ENCODE results near the gene FBXW7.

FBXW7 gene

GRCh38 chr4:152342293-152342692 lies 193.6 kb downstream of the FBXW7 start:
- no peaks in the 10 kb centered on the region for H3K9me3 ChIP-seq
- DNase-seq, result no peak
- intact Hi-C loops (cut with DNase I; ENCODE audit: low total_unique reads), result no loop called here
- no peaks in the 10 kb centered on the region for H3K27me3 ChIP-seq
- H3K27ac ChIP-seq, result no peak overlapping the region
- no peaks in the 10 kb centered on the region for H3K4me1 ChIP-seq
- H3K4me3 ChIP-seq, result no peak overlapping the region
- peaks cover 8 to 13% (median 11%) of the 10 kb centered on the region in 3 donors for H3K36me3 ChIP-seq
- TF ChIP-seq, protein P1, sequence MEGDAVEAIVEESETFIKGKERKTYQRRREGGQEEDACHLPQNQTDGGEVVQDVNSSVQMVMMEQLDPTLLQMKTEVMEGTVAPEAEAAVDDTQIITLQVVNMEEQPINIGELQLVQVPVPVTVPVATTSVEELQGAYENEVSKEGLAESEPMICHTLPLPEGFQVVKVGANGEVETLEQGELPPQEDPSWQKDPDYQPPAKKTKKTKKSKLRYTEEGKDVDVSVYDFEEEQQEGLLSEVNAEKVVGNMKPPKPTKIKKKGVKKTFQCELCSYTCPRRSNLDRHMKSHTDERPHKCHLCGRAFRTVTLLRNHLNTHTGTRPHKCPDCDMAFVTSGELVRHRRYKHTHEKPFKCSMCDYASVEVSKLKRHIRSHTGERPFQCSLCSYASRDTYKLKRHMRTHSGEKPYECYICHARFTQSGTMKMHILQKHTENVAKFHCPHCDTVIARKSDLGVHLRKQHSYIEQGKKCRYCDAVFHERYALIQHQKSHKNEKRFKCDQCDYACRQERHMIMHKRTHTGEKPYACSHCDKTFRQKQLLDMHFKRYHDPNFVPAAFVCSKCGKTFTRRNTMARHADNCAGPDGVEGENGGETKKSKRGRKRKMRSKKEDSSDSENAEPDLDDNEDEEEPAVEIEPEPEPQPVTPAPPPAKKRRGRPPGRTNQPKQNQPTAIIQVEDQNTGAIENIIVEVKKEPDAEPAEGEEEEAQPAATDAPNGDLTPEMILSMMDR (IDR thresholded peaks at IDR 0.05), result no peak

DNA sequence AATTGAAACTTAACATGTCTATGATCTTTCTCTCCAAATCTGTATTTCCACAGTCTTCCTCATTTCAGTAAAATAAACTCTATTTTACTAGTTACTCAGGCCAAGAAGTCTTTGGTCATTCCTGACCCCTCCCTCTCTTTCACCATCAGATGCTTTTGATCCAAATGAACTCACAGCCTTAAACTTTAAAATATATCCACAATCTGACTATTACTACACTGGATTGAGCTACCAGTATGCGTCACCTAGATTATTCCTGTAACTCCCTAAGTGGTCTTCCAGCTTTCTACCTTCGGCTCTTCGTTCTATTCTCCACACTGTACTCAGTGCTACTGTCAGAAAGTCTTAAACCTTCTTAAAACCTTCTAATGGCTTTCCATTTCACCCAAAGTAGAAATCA lies 195.1 kb downstream of the FBXW7 start:
- intact Hi-C loops (cut with DNase I; ENCODE audit: low total_unique reads), result no loop called here
- Histone ChIP-seq H3K4me1 (peaks cover 0 to 5% (median 0%) of the 10 kb centered on the region in 4 donors), H3K36me3 (peaks cover 0 to 5% (median 3%) of the 10 kb centered on the region in 3 donors), H3K4me3 (no peak overlapping the region), H3K9me3 (no peaks in the 10 kb centered on the region), H3K27me3 (no peaks in the 10 kb centered on the region), H3K27ac (no peak overlapping the region)
- DNase-seq, result no peak
- TF ChIP-seq, protein P1 (IDR thresholded peaks at IDR 0.05), result no peak

GRCh38 chr4:152339576-152339975 lies 196.3 kb downstream of the FBXW7 start:
- no peaks in the 10 kb centered on the region for H3K36me3 ChIP-seq
- no peaks in the 10 kb centered on the region for H3K27me3 ChIP-seq
- no peaks in the 10 kb centered on the region for H3K9me3 ChIP-seq
- TF ChIP-seq, protein P1 (IDR thresholded peaks at IDR 0.05), result no peak
- H3K27ac ChIP-seq, result no peak overlapping the region
- no peak overlapping the region for H3K4me3 ChIP-seq
- intact Hi-C loops (cut with DNase I; ENCODE audit: low total_unique reads), result no loop called here
- no peak for DNase-seq
- H3K4me1 ChIP-seq, result peaks cover 0 to 5% (median 0%) of the 10 kb centered on the region in 4 donors

DNA sequence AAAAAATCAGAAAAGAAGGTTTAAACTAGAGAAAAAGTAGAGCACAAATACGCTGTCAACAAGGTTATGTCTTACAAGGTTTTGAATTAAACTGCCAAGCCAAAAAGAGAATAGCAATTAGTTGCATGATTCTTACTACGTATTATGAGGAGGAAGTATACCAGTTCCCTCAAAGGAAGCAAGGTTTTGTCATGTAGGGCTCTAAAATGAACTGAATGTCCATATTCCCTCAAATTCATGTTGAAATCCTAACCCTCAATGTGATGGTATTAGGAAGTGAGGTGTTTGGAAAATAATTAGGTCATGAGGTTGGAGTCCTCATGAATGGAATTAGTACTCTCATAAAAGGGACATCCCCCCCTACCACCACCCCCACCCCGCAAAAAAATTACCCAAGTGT lies 201.0 kb downstream of the FBXW7 start:
- no peaks in the 10 kb centered on the region for H3K9me3 ChIP-seq
- no peak for DNase-seq
- TF ChIP-seq, protein P1 (IDR thresholded peaks at IDR 0.05), result no peak
- intact Hi-C loops (cut with DNase I; ENCODE audit: low total_unique reads), result no loop called here
- peaks cover 0 to 5% (median 0%) of the 10 kb centered on the region in 4 donors for H3K4me1 ChIP-seq
- H3K4me3 ChIP-seq, result no peak overlapping the region
- H3K27ac ChIP-seq, result no peak overlapping the region
- H3K36me3 ChIP-seq, result peaks cover 10 to 20% (median 19%) of the 10 kb centered on the region in 3 donors
- H3K27me3 ChIP-seq, result no peaks in the 10 kb centered on the region

DNA sequence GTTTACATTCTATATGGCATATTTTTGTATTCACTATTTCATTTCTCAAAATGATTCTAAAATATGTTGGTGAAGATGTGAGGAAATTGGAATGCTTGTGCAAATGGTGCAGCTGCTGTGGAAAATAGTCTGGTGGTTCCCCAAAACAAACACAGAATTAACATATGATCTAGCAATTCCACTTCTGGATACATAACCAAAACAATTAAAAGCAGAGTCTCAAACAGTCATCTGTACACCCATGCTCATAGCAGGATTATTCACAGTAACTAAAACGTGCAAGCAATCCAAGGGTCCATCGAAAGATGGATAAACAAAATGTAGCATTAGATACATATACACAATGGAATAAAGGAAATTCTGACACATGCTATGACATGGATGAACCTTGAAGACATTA lies 204.8 kb downstream of the FBXW7 start:
- H3K27ac ChIP-seq, result no peak overlapping the region
- peaks cover 16 to 26% (median 23%) of the 10 kb centered on the region in 3 donors for H3K36me3 ChIP-seq
- no peaks in the 10 kb centered on the region for H3K9me3 ChIP-seq
- TF ChIP-seq, protein P1 (IDR thresholded peaks at IDR 0.05), result no peak
- intact Hi-C loops (cut with DNase I; ENCODE audit: low total_unique reads), result no loop called here
- DNase-seq, result no peak
- no peak overlapping the region for H3K4me3 ChIP-seq
- no peaks in the 10 kb centered on the region for H3K4me1 ChIP-seq
- H3K27me3 ChIP-seq, result no peaks in the 10 kb centered on the region

DNA sequence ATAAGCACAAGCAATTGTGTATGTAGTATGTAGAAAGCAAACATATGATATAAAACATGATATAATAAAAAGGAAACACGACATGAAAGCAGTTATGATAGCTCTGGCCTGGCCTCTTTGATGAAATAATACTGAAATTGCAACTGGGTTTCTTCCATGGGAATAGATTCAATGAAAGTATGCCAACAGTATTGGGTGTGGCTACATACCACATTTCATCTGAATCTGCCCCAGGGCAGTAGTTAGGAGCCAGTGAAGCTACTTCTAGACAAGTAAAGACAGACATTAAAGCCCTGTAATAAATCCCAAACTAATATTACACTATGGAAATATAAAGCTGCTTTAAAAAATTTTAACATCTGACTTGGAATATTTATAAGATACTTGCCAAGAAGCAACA lies 207.3 kb downstream of the FBXW7 start:
- no peak overlapping the region for H3K4me3 ChIP-seq
- H3K36me3 ChIP-seq, result peaks cover 25 to 35% (median 33%) of the 10 kb centered on the region in 3 donors
- no peaks in the 10 kb centered on the region for H3K9me3 ChIP-seq
- DNase-seq, result no peak
- H3K27ac ChIP-seq, result no peak overlapping the region
- no peaks in the 10 kb centered on the region for H3K27me3 ChIP-seq
- intact Hi-C loops (cut with DNase I; ENCODE audit: low total_unique reads), result no loop called here
- H3K4me1 ChIP-seq, result no peaks in the 10 kb centered on the region
- TF ChIP-seq, protein P1 (IDR thresholded peaks at IDR 0.05), result no peak
